ENCODE data around the gene RASSF8.

RASSF8 gene

GRCh38 chr12:25958428-25959070 lies at the start of gene RASSF8:
RASSF8 (plus strand) TSS chr12:25958682; CDS start chr12:26055344, 96,662 bp downstream.
- peaks cover 26% of the 10 kb centered on the region for H3K27me3 ChIP-seq (ENCODE audit: control insufficient read depth, insufficient read depth, low read length)
- no peaks in the 10 kb centered on the region for H3K9me3 ChIP-seq (ENCODE audit: control insufficient read depth, low read length)
- peak within 1 kb of the TSS; percentile 14 for H3K4me3 ChIP-seq (ENCODE audit: low read length)
- peak within 1 kb of the TSS; percentile 70 for H3K9ac ChIP-seq (ENCODE audit: low read length)
- H3K36me3 ChIP-seq (ENCODE audit: control insufficient read depth, insufficient read depth, low read length): no peaks in the 10 kb centered on the region
- H3K4me1 ChIP-seq (ENCODE audit: control insufficient read depth, insufficient read depth, low read length): no peaks in the 10 kb centered on the region

- Histone ChIP-seq H3K36me3 (ENCODE audit: control insufficient read depth, insufficient read depth, low read length) (no peaks in the 10 kb centered on the region), H3K4me1 (ENCODE audit: control insufficient read depth, insufficient read depth, low read length) (no peaks in the 10 kb centered on the region), H3K9ac (ENCODE audit: low read length) (no peak overlapping the region), H3K9me3 (ENCODE audit: control insufficient read depth, low read length) (no peaks in the 10 kb centered on the region), H3K27me3 (ENCODE audit: control insufficient read depth, insufficient read depth, low read length) (no peaks in the 10 kb centered on the region), H3K4me3 (ENCODE audit: low read length) (no peak overlapping the region)
Observed at GRCh38 chr12:25914551-25914950, 43.9 kb upstream of the RASSF8 start.

- Histone ChIP-seq H3K27me3 (ENCODE audit: control insufficient read depth, insufficient read depth, low read length) (no peaks in the 10 kb centered on the region), H3K9me3 (ENCODE audit: control insufficient read depth, low read length) (no peaks in the 10 kb centered on the region), H3K4me1 (ENCODE audit: control insufficient read depth, insufficient read depth, low read length) (no peaks in the 10 kb centered on the region), H3K36me3 (ENCODE audit: control insufficient read depth, insufficient read depth, low read length) (no peaks in the 10 kb centered on the region), H3K4me3 (ENCODE audit: low read length) (no peak overlapping the region), H3K9ac (ENCODE audit: low read length) (no peak overlapping the region)
Observed at GRCh38 chr12:25924491-25925001, 33.9 kb upstream of the RASSF8 start.

- no peak overlapping the region for H3K9ac ChIP-seq (ENCODE audit: low read length)
- no peaks in the 10 kb centered on the region for H3K4me1 ChIP-seq (ENCODE audit: control insufficient read depth, insufficient read depth, low read length)
- H3K4me3 ChIP-seq (ENCODE audit: low read length): no peak overlapping the region
- no peaks in the 10 kb centered on the region for H3K36me3 ChIP-seq (ENCODE audit: control insufficient read depth, insufficient read depth, low read length)
- no peaks in the 10 kb centered on the region for H3K27me3 ChIP-seq (ENCODE audit: control insufficient read depth, insufficient read depth, low read length)
- no peaks in the 10 kb centered on the region for H3K9me3 ChIP-seq (ENCODE audit: control insufficient read depth, low read length)
Observed at GRCh38 chr12:25925064-25925463, 33.4 kb upstream of the RASSF8 start.

- no peaks in the 10 kb centered on the region for H3K9me3 ChIP-seq (ENCODE audit: control insufficient read depth, low read length)
- no peak overlapping the region for H3K9ac ChIP-seq (ENCODE audit: low read length)
- no peaks in the 10 kb centered on the region for H3K4me1 ChIP-seq (ENCODE audit: control insufficient read depth, insufficient read depth, low read length)
- H3K36me3 ChIP-seq (ENCODE audit: control insufficient read depth, insufficient read depth, low read length): no peaks in the 10 kb centered on the region
- H3K4me3 ChIP-seq (ENCODE audit: low read length): no peak overlapping the region
- no peaks in the 10 kb centered on the region for H3K27me3 ChIP-seq (ENCODE audit: control insufficient read depth, insufficient read depth, low read length)
Observed at GRCh38 chr12:25926536-25926935, 31.9 kb upstream of the RASSF8 start.

- Histone ChIP-seq H3K36me3 (ENCODE audit: control insufficient read depth, insufficient read depth, low read length) (no peaks in the 10 kb centered on the region), H3K9me3 (ENCODE audit: control insufficient read depth, low read length) (no peaks in the 10 kb centered on the region), H3K4me1 (ENCODE audit: control insufficient read depth, insufficient read depth, low read length) (no peaks in the 10 kb centered on the region), H3K9ac (ENCODE audit: low read length) (no peak overlapping the region), H3K4me3 (ENCODE audit: low read length) (no peak overlapping the region), H3K27me3 (ENCODE audit: control insufficient read depth, insufficient read depth, low read length) (no peaks in the 10 kb centered on the region)
Observed at GRCh38 chr12:25929142-25929541, 29.3 kb upstream of the RASSF8 start.

- Histone ChIP-seq H3K9ac (ENCODE audit: low read length) (no peak overlapping the region), H3K27me3 (ENCODE audit: control insufficient read depth, insufficient read depth, low read length) (no peaks in the 10 kb centered on the region), H3K36me3 (ENCODE audit: control insufficient read depth, insufficient read depth, low read length) (no peaks in the 10 kb centered on the region), H3K4me1 (ENCODE audit: control insufficient read depth, insufficient read depth, low read length) (no peaks in the 10 kb centered on the region), H3K9me3 (ENCODE audit: control insufficient read depth, low read length) (no peaks in the 10 kb centered on the region), H3K4me3 (ENCODE audit: low read length) (no peak overlapping the region)
Observed at GRCh38 chr12:25932971-25933370, 25.5 kb upstream of the RASSF8 start.

- H3K27me3 ChIP-seq (ENCODE audit: control insufficient read depth, insufficient read depth, low read length): no peaks in the 10 kb centered on the region
- H3K9me3 ChIP-seq (ENCODE audit: control insufficient read depth, low read length): no peaks in the 10 kb centered on the region
- H3K4me1 ChIP-seq (ENCODE audit: control insufficient read depth, insufficient read depth, low read length): no peaks in the 10 kb centered on the region
- no peaks in the 10 kb centered on the region for H3K36me3 ChIP-seq (ENCODE audit: control insufficient read depth, insufficient read depth, low read length)
- H3K9ac ChIP-seq (ENCODE audit: low read length): no peak overlapping the region
- no peak overlapping the region for H3K4me3 ChIP-seq (ENCODE audit: low read length)
Observed at GRCh38 chr12:25934456-25934855, 24.0 kb upstream of the RASSF8 start.

GRCh38 chr12:25935355-25936144 lies 22.9 kb upstream of the RASSF8 start:
- Histone ChIP-seq H3K36me3 (ENCODE audit: control insufficient read depth, insufficient read depth, low read length) (no peaks in the 10 kb centered on the region), H3K27me3 (ENCODE audit: control insufficient read depth, insufficient read depth, low read length) (no peaks in the 10 kb centered on the region), H3K9me3 (ENCODE audit: control insufficient read depth, low read length) (no peaks in the 10 kb centered on the region), H3K9ac (ENCODE audit: low read length) (no peak overlapping the region), H3K4me3 (ENCODE audit: low read length) (no peak overlapping the region), H3K4me1 (ENCODE audit: control insufficient read depth, insufficient read depth, low read length) (no peaks in the 10 kb centered on the region)

GRCh38 chr12:25937096-25937495 lies 21.4 kb upstream of the RASSF8 start:
- Histone ChIP-seq H3K9ac (ENCODE audit: low read length) (no peak overlapping the region), H3K9me3 (ENCODE audit: control insufficient read depth, low read length) (no peaks in the 10 kb centered on the region), H3K27me3 (ENCODE audit: control insufficient read depth, insufficient read depth, low read length) (no peaks in the 10 kb centered on the region), H3K36me3 (ENCODE audit: control insufficient read depth, insufficient read depth, low read length) (no peaks in the 10 kb centered on the region), H3K4me3 (ENCODE audit: low read length) (no peak overlapping the region), H3K4me1 (ENCODE audit: control insufficient read depth, insufficient read depth, low read length) (no peaks in the 10 kb centered on the region)

- Histone ChIP-seq H3K9ac (ENCODE audit: low read length) (no peak overlapping the region), H3K9me3 (ENCODE audit: control insufficient read depth, low read length) (no peaks in the 10 kb centered on the region), H3K27me3 (ENCODE audit: control insufficient read depth, insufficient read depth, low read length) (no peaks in the 10 kb centered on the region), H3K4me3 (ENCODE audit: low read length) (no peak overlapping the region), H3K36me3 (ENCODE audit: control insufficient read depth, insufficient read depth, low read length) (no peaks in the 10 kb centered on the region), H3K4me1 (ENCODE audit: control insufficient read depth, insufficient read depth, low read length) (no peaks in the 10 kb centered on the region)
Observed at GRCh38 chr12:25938581-25938980, 19.9 kb upstream of the RASSF8 start.

- H3K36me3 ChIP-seq (ENCODE audit: control insufficient read depth, insufficient read depth, low read length): no peaks in the 10 kb centered on the region
- no peak overlapping the region for H3K4me3 ChIP-seq (ENCODE audit: low read length)
- no peak overlapping the region for H3K9ac ChIP-seq (ENCODE audit: low read length)
- no peaks in the 10 kb centered on the region for H3K4me1 ChIP-seq (ENCODE audit: control insufficient read depth, insufficient read depth, low read length)
- no peaks in the 10 kb centered on the region for H3K9me3 ChIP-seq (ENCODE audit: control insufficient read depth, low read length)
- no peaks in the 10 kb centered on the region for H3K27me3 ChIP-seq (ENCODE audit: control insufficient read depth, insufficient read depth, low read length)
Observed at GRCh38 chr12:25939606-25940005, 18.9 kb upstream of the RASSF8 start.
